Vagina (tissue), 2 donors: ENCODE measurements around the gene FAM167B. TPM values are rescaled to one million over a fixed set of nuclear protein-coding genes. Genes with fewer than 3 reads are reported as not detected.
"Not testable (repeated sequence)": the region's sequence is repeated elsewhere in the genome, so short reads cannot be mapped to it uniquely, and the experiment has no call there.

Experiments
- DNase-seq, 2 donors: peaks; one replicate each; pipeline ENCODE4 v3.0.0-alpha.2; 2017; ENCODE audit errors: extremely low spot score in 2 of 2
- H3K27ac ChIP-seq: fragments of 200-600 bp; sonication (generic); one replicate; pipeline ENCODE4 v1.5.1; 2019
- H3K27me3 ChIP-seq: fragments of 200-600 bp; sonication (generic); one replicate; pipeline ENCODE4 v1.5.1; 2019
- H3K36me3 ChIP-seq, 2 donors: fragments of 200-600 bp; sonication (generic); one replicate each; pipeline ENCODE4 v1.5.1; 2017 to 2019
- H3K4me1 ChIP-seq: fragments of 200-600 bp; sonication (generic); one replicate; pipeline ENCODE4 v1.5.1; 2019
- H3K4me3 ChIP-seq, 2 donors: fragments of 200-600 bp; sonication (generic); 1 replicate in 1 of 2; 2 replicates in 1 of 2; pipeline ENCODE4 v1.5.1; 2016 to 2019
- H3K9me3 ChIP-seq: fragments of 200-600 bp; sonication (generic); one replicate; pipeline ENCODE4 v1.5.1; 2019
- CTCF ChIP-seq, 3 experiments: fragments of 450-650 bp in 2 of 3; fragments of 200-600 bp in 1 of 3; sonication (generic) in 1 of 3; IDR thresholded peaks; one replicate each; pipeline ENCODE4 v1.5.1; 2017 to 2019; ENCODE audit warnings: antibody characterized with exemption in 3 of 3, mild to moderate bottlenecking in 2 of 3, moderate library complexity in 2 of 3
- POLR2A ChIP-seq, 2 donors: fragments of 450-650 bp; IDR thresholded peaks; one replicate each; pipeline ENCODE4 v1.6.1; 2017; ENCODE audit warnings: antibody characterized with exemption in 2 of 2, mild to moderate bottlenecking in 2 of 2, moderate library complexity in 2 of 2
- POLR2AphosphoS5 ChIP-seq, 2 donors: sonication (generic); formaldehyde crosslinking; IDR thresholded peaks; one replicate each; pipeline ENCODE4 v1.9.0; 2017; ENCODE audit warnings: antibody characterized with exemption in 2 of 2, mild to moderate bottlenecking in 2 of 2, low read depth in 1 of 2; ENCODE audit not compliant: insufficient read depth in 1 of 2
- intact Hi-C: fragments of 100-400 bp; cut with DNase I; formaldehyde crosslinking; loops from one replicate; pipeline ENCODE4 v1.15.1; 2023
- total RNA-seq: library from RNA; depleted of rRNA; stranded (reverse); fragments of >200 nt; gene quantifications from one replicate; pipeline ENCODE4 v1.2.3, GENCODE V29; 2016

Gene FAM167B
- total RNA-seq, 1 donor from 2014 or later = 3.7 TPM

DNA sequence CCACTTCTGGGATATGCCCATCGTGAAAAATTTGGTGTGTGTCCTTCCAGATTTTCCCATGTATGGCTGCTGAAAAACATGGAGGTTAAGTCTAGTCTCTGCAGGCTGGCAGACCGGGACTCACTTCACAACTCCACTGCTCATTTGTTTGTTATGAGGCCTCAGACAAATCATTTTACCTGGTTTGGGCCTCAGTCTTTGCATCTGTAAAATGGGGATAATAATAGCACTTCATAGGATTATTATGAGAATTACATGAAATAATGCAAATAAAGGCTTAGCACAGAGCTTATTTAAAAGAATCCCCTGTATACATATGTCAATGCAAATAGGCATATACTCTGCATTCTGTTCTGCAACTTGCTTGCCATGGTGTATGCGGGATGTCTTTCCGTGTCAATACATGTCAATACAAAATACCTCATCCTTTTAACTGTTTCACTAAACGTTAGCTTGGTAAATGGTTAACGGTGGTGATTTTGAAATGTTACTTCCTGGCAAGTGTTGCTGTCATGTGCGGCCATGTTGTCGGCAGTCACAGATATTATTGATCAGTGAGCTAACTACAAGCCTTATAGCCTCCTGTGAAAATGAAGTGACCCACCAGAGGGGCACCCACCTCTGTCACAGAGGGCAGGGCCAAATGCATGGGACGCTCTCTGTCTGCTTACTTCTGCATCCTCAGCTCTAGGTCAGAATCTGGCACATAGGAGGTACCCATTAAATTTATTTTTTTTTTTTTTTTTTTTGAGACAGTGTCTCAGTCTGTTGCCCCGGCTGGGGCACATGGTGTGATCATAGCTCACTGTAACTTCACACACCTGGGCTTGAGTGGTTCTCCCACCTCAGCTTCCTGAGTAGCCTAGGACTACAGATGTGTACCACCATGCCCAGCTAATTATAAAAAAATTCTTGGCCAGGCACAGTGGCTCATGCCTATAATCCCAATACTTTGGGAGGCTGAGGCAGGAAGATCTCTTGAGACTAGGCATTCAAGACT is 8.3 kb downstream of the FAM167B start:
- TF ChIP-seq POLR2AphosphoS5 (IDR thresholded peaks at IDR 0.05; ENCODE audit: insufficient read depth in 1 of 2, low read depth in 1 of 2) = no peak
- no peak for TF ChIP-seq POLR2A (IDR thresholded peaks at IDR 0.05)
- TF ChIP-seq CTCF (IDR thresholded peaks at IDR 0.05) = no peak

GRCh38 chr1:32256473-32257226 is 9.6 kb downstream of the FAM167B start:
- H3K36me3 ChIP-seq = no peaks in the 10 kb centered on the region
- intact Hi-C loops = no loop called here
- H3K9me3 ChIP-seq = no peaks in the 10 kb centered on the region
- no peak for DNase-seq
- H3K27me3 ChIP-seq = no peaks in the 10 kb centered on the region
- no peak overlapping the region for H3K27ac ChIP-seq
- no peaks in the 10 kb centered on the region for H3K4me1 ChIP-seq
- H3K4me3 ChIP-seq = no peak overlapping the region
- no peak for TF ChIP-seq POLR2AphosphoS5 (IDR thresholded peaks at IDR 0.05; ENCODE audit: insufficient read depth in 1 of 2, low read depth in 1 of 2)
- TF ChIP-seq CTCF (IDR thresholded peaks at IDR 0.05) = no peak
- TF ChIP-seq POLR2A (IDR thresholded peaks at IDR 0.05) = no peak

More for the DNA sequence above, 8.3 kb downstream of the FAM167B start:
- Histone ChIP-seq H3K9me3 (no peaks in the 10 kb centered on the region), H3K4me3 (no peak overlapping the region), H3K36me3 (no peaks in the 10 kb centered on the region), H3K27ac (no peak overlapping the region), H3K27me3 (no peaks in the 10 kb centered on the region), H3K4me1 (no peaks in the 10 kb centered on the region)
- DNase-seq = no peak
- intact Hi-C loops = no loop called here

- no peak for TF ChIP-seq CTCF (IDR thresholded peaks at IDR 0.05)
- H3K4me3 ChIP-seq = no peak overlapping the region
- no peaks in the 10 kb centered on the region for H3K36me3 ChIP-seq
- no peak overlapping the region for H3K27ac ChIP-seq
- intact Hi-C loops = no loop called here
- no peaks in the 10 kb centered on the region for H3K9me3 ChIP-seq
- no peaks in the 10 kb centered on the region for H3K27me3 ChIP-seq
- DNase-seq = no peak
- H3K4me1 ChIP-seq = no peaks in the 10 kb centered on the region
Measured at GRCh38 chr1:32257227-32257508, 10.1 kb downstream of the FAM167B start.

- H3K27me3 ChIP-seq, DNase-seq, H3K27ac ChIP-seq, H3K9me3 ChIP-seq, H3K4me3 ChIP-seq, H3K36me3 ChIP-seq, H3K4me1 ChIP-seq, intact Hi-C loops: not testable (repeated sequence)
Measured at GRCh38 chr1:32263236-32263593, 16.2 kb downstream of the FAM167B start.

DNA sequence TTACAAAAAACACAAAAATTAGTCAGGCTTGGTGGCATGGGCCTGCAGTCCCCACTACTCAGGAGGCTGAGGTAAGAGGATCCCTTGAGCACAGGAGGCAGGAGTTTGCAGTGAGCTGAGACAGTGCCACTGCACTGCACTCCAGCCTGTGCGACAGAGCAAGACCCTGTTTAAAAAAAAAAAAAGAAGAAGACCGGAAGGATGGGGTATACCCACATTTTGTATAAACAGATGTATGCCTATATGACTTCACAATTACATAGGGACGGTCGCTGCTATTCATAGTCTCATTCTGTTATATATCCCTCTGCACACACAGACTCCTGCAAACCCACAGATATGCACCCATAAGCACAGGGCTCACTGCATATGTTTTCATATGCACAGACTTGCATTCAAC is 16.7 kb downstream of the FAM167B start:
- Histone ChIP-seq H3K27me3 (no peaks in the 10 kb centered on the region), H3K9me3 (no peaks in the 10 kb centered on the region), H3K4me1 (no peaks in the 10 kb centered on the region), H3K27ac (no peak overlapping the region), H3K36me3 (no peaks in the 10 kb centered on the region), H3K4me3 (no peak overlapping the region)
- no peak for DNase-seq
- TF ChIP-seq POLR2AphosphoS5 (IDR thresholded peaks at IDR 0.05; ENCODE audit: insufficient read depth in 1 of 2, low read depth in 1 of 2) = no peak
- no peak for TF ChIP-seq POLR2A (IDR thresholded peaks at IDR 0.05)
- no peak for TF ChIP-seq CTCF (IDR thresholded peaks at IDR 0.05)
- intact Hi-C loops = no loop called here
